Stimulated activated CD4-positive, alpha-beta T cell treated with anti-CD3 and anti-CD28 coated beads, Interleukin-4, amount 100 ng/mL, for 1 hour (primary cell): Measurements from ENCODE around the gene TLDC2.

Experiments
- DNase-seq: peaks from one replicate; pipeline ENCODE4 v3.0.0-alpha.2; 2020

TLDC2 gene

DNA sequence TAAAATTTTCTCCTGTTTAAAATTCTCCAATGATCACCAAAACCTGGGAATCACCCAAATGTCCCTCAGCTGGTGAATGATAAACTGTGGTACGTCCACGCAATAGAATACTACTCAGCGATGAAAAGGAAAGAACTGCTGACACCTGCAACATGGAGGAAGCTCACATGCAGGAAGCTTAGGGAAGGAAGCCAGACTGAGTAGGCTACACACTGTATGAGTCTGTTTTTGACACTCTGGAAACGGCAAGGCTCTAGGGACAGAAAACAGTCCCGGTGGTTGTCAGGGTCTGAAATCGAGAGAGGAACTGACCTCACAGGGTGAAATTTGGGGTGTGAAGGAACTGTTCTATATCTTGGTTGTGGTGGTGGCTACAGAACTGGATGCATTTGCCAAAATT, 25.2 kb upstream of the TLDC2 start:
- DNase-seq = no peak

DNA sequence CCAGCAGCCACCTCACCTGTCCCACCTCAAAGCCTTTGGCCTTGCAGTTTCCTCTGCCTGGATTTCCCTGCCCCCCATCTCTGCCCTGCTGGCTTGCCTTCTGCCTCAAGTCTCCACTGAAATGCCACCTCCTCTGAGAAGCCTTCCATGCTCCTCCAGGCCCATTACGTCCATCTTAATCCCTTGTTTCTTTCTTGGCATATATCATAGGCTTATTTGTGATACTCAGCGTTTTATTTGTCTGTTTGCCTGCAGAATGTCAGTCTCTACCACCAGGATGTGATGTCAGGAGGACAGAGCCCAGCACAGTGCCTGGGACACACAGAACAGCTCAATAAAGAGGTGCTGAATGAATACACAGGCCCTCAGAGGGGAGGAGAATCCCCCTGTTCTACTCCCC, 24.4 kb upstream of the TLDC2 start:
- DNase-seq = no peak

GRCh38 chr20:36852187-36852586, 23.8 kb upstream of the TLDC2 start:
- DNase-seq = no peak

DNA sequence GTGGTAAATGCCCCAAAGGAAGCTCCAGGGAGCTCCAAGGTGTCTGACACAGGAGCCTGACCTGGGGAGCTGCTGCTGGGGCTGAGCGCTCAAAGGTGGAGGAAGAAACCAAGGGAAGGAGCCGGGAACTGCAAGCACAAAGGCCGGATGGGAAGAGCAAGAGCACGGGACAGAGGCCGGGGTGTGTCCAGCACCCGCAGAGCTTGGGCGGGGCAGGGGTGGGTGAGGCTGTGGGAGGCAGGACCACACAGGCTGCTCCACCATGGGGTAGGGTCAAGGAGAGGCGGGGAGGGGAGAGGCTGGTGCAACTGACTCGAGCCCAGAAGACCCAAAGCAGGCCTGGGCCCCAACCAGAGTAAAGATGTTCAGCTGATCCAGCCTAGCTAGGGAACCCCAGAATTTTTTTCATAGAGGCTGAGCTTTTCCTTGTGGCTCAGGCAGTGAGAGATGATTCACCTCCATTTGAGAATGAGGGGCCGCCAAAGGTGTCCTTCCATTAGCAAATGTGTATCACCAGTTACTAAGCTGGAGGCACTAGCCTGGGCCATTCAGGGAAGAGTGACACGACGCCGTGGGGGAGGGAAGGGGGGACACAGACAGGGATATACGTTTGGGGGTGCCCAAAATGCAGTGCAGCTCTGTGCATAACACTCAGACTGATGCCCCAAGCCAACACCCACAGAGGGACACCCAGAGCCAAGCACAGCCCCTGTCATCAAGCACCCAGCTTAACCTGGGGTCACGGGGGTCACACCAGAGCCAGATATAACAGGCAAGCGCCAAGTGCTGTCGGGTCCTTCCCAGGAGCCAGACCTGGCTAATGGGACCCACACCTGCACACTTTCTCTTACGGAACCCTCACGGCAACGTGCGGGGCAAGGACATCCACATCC, 21.3 kb upstream of the TLDC2 start:
- DNase-seq = no peak

- DNase-seq = no peak
These were observed 20.7 kb upstream of the TLDC2 start for GRCh38 chr20:36855241-36855657.

DNA sequence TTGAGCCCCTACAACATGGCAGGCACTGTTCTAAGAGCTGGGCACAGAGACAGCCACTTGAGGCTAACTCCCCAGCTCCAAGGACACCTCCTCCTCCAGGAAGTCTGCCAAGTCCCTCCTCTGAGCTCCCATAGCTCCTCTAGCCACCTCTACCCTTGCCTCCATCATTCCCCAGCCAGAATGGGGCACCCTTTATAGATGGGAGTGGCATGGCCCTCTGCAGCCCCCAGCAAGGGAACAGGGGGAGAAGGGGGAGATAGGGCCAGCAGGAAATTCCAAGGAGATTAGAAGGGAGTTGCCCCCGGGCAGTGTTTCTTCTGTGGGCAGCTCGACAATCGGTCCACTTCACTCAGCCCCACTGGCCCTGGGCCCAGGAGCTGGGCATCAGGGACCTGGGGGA, 19.7 kb upstream of the TLDC2 start:
- no peak for DNase-seq

DNA sequence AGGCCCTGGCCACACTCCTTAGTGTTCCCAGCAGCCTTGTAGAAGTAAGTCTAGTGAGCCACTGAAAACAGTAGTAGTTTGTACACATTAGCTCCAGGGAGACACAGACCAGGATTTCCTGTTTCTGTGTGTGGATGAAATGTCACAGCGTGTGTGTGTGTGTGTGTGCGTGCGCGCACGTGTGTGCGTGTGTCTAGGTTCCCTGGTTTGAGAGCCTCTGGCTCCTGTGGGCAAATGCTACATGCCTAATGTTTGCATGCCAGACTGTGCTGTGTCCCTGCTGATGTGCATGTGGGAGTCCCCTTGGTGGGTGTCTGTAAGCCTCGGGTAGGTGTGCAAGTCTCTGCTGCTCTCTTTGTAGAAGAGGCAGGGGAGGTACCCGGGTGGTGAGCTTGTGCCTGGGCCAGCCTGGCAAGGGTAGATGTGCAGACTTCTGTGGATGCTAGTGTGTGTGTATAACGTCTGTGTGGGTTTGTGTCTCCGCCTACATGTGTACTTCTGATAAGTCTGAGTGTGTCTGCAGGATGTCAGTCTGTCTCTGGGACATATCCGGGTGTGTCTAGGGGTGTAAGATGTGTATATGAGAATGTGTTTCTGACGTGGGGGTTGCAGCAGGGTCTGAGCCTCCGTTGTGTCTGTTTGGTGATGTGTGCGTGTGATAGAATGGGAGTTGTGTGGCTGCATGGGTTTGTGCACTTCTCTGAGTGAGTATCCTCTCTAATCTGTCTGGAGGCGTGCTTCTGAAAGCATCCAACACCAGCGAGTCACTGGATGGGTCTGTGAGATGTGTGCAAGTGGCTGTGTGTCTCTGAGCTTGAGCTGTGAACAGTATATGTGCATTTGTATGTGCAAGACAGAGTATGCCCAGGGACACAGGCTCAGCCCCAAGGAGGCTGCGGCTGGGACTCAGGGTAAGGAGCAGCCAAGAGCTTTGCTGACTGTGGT, 19.0 kb upstream of the TLDC2 start:
- no peak for DNase-seq

GRCh38 chr20:36859282-36859555, 16.7 kb upstream of the TLDC2 start:
- DNase-seq = no peak

DNA sequence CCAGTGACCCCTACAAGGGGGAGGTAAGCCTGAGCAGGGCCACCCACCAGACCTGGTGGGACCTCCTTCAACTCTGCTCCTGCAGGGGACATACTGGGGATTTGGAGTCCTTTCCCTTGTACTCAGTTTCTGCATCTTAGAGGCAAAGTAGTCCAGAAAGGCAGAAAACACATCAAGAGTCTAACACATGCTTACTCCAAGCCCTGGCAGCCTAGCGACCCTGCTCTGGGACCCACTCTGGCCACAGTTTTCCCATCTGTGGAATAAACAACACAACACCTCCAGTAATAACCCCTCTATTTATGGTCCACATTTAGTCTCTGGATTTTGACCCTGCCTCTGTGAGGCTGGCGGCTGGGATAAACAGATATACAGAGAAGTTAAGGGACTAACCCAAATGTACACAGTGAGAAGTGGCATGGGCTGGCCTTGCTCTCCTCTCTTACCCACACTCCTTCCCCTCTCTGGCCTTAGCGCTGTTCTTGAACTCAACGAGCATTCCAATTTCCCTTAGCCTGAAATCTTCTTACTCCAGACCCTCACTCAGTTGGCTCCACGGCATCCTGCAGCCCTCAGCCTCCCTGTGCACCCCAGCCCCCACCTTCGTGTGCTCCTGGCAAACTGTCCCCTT, 16.1 kb upstream of the TLDC2 start:
- DNase-seq = no peak

GRCh38 chr20:36860339-36860738, 15.6 kb upstream of the TLDC2 start:
- DNase-seq = no peak

DNA sequence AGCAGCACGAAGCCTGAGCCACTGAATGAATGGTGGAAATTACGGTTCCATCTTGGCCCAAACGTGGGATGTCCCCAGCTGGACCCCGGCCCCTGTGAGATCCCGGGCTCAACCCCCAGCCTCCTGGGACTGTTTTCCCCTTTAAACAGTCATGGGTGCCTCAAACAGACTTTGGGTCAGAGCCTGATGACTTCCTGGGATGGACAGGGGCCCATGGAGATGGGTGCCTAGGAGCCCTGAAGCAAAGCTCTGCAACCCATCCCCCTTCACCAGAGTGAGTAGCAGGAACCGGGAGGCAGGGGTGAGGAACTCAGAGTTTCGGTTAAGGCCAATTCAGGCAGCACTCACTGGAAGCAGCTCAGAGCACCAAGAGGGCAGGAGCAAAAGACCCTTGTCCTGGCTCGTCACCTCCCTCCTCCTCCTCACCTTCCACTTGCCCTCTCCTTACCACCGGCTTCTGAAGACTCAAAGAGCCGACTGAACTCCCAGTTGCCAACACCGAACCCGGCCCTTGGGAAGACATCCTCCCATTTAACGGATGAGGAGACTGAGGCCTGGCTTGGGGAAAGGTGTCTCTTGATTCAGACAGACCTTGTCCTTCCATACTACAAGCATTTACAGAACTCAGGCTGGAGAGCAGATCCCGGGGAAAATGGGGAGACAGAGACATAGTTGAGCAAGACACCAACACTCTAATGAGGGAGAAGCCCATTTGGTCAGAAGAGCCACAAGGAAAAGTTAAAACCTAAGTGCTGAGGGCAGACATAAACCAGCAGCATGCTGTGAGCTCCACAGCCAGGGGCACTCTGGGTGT, 14.9 kb upstream of the TLDC2 start:
- no peak for DNase-seq

DNA sequence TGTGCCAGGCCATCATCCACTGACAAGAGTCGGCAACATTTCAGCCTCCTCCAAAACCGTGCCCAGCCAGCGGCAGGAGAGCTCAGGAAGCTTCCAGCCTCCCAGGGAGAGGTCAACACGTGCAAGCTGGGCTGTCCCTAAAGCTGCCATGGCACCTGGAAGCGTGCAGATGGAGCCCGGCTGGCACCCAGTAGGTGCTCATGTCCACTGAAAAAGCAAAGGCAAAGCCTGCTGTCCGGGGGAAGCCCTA, 14.4 kb upstream of the TLDC2 start:
- no peak for DNase-seq

DNA sequence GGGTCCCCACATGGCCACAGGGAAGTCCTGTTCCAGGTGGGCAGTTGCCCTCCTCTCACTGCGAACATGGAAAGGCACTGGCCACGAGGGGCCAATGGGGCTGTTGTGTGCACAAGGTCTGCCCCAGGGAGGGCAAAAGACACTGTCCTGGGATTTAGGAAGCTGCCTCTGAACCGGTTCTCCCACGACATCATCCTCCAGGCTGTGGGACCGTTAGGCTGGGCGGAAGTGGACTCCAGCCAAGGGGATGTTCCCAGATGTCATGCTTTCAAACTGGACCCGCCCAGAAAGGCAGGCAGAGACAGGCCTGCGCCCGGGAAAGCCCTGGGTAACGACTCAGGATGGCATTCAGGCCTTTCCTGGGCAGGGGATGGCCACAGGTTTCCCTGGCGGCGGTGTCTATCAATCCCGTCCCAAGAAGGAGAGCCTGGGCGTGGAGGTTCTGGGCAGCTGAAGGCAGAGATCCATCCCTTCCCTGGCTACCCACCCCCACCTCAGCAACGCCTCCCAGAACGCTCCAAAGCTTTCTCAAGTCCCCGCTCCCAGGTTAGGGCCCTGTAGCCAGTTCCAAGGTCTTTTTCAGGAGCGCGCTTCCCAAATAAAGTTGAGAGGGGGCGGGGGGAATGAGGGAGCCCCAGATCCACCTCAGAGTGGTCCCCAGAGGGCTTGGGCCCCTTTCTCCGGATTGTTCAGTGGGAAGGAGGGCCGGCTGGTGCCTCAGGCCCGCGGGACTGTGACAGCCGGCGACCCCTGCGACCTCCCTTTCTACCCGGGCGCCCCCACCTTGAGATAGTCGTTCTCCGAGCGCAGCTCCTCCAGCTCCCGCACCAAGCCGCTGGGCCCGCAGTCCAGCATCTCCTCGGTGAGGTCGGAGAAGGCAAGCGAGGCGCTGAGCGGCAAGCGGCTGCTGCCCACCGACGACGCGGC, 13.8 kb upstream of the TLDC2 start:
- DNase-seq = no peak

DNA sequence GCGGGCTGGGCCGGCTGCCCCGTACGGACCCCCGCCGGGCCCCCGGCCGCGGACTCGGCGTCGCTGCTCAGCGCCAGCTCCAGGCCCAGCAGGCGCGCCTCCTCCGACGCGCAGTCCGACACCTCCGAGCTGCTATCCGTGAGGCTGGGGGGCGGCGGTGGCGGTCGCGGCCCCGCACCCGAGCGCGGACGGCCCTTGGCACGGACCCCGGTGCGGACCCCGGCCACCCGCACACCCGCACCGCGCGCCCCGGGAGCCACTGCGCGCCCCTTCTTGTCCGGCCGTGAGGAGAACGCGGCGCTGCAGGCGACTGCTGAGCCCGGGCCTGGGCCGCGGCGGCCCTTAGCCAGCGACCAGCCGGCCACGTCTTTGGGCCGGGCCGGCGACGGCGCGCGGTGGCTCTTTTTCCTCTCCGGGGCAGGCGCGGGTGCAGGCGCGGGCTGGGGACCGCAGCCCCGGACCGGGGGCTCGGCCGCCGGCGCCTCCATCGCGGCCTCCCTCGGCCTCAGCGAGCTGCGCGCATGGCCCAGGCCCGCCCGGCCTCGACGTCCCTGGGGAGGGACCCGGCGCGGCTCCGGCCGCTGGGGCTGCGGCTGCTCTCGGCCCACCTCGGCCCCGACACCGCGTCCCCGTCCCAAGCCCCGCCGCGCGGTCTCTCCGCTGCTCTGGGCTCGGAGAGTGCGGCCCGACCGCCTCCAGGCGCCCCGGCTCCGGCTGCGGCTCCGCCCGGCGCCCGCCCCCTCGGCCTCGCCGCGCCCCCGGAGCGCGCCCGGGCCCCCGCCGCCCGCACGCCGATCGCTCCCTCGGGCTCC, 12.9 kb upstream of the TLDC2 start:
- no peak for DNase-seq

GRCh38 chr20:36865076-36865860, 10.7 kb upstream of the TLDC2 start:
- no peak for DNase-seq

DNA sequence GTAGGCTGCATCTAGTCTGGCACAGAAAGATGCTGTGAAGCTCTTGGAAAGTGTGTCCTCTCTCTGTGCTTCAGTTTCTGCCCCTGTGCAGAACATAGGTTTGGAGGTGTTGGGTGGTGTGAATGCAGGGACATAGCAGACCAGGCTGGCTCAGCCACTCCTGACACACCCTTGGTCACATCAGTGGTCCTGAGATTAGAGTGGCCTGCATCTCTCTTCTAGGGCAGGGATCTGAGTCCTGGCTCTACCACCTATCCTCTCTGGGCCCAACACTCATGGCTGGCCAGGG, 10.1 kb upstream of the TLDC2 start:
- DNase-seq = no peak

DNA sequence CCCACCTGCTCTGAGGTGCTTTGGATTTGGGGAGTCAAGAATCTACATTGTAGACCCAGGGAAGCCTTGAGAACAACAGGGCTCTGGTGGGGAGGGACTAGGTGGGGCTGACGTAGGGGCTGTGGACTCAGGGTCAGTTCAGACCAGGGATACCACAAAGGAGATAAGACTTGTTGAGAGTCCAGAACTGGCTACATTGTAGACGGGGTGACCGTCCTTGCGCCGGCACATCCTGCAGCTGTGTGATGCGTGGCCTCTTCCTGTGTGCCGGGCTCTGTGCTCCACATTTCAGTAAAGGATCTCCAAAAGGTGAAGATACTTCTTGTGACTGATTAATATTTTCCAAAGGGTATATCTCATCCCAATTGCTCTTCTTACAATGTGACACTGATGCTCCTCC, 9.8 kb upstream of the TLDC2 start:
- no peak for DNase-seq

DNA sequence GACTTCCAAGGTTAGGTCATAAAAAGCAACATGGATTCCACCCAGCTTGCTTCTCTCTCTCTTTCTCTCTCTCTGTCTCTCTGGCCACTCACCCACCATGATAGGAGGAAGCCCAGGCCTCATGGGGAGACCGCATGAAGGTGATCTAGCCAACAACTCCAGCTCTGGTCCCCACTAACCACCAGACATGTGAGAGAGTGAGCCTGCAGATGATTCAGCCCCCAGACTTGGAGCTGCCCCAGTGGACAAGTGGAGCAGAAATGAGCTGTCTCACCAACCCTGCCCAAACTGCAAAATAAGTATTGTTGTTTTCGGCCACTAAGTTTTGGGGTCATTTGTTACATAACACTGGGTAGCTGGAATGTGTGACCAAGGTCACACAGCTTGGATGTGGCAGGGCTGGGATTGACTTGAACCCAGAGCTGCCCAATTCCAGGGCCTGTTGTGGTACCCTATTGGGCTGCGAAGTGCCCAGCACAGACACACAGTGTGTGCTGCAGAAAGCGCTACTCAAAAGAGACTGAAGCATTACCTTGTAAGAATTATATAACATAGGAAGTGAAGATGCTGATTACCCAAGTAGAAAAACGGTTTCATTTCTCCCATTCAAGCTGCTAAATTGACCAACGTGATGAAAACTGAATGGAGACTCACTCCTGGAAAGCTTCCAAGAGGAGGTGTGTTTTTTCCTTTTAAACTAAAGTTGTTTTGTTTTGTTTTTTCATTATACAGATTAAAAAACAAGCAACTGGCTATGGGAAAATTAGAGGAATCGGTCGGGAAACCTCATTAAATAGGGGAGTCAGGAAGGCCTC, 9.1 kb upstream of the TLDC2 start:
- DNase-seq = no peak
